Fibroblast of pulmonary artery (primary cell): ENCODE results near the gene BRF1.

Experiments used
- DNase-seq: peaks from one replicate; pipeline ENCODE4 v3.0.0-alpha.2; 2010; ENCODE audit warnings: low read depth
- H3K4me3 ChIP-seq: replicated peaks from 2 replicates; pipeline ENCODE4 v1.5.1; 2011; ENCODE audit warnings: low read depth, mild to moderate bottlenecking, control low read depth, low read length, moderate library complexity
- CTCF ChIP-seq: IDR thresholded peaks from 2 replicates; pipeline ENCODE4 v1.5.1; 2011; ENCODE audit warnings: mild to moderate bottlenecking, control low read depth, low read length, inconsistent platforms; ENCODE audit errors: missing control alignments

The BRF1 gene

GRCh38 chr14:105208738-105209075 is 92.1 kb downstream of the BRF1 start:
- H3K4me3 ChIP-seq, result no peak overlapping the region
- no peak for DNase-seq
- TF ChIP-seq CTCF, result no peak

GRCh38 chr14:105207996-105208737 is 92.6 kb downstream of the BRF1 start:
- no peak for TF ChIP-seq CTCF
- no peak overlapping the region for H3K4me3 ChIP-seq
- no peak for DNase-seq

- TF ChIP-seq CTCF, result no peak
- no peak overlapping the region for H3K4me3 ChIP-seq
- no peak for DNase-seq
These were observed 93.3 kb downstream of the BRF1 start for GRCh38 chr14:105207460-105207901.

GRCh38 chr14:105206873-105207272 is 93.9 kb downstream of the BRF1 start:
- no peak overlapping the region for H3K4me3 ChIP-seq
- no peak for TF ChIP-seq CTCF
- no peak for DNase-seq

- no peak for TF ChIP-seq CTCF
- H3K4me3 ChIP-seq, result no peak overlapping the region
- no peak for DNase-seq
These were observed 95.1 kb downstream of the BRF1 start for GRCh38 chr14:105205673-105206208.

- DNase-seq, result no peak
- no peak for TF ChIP-seq CTCF
- no peak overlapping the region for H3K4me3 ChIP-seq
These were observed 95.7 kb downstream of the BRF1 start for GRCh38 chr14:105204931-105205672.
